Activated CD8-positive, alpha-beta memory T cell treated with anti-CD3 and anti-CD28 coated beads for 36 hours (primary cell): Measurements from ENCODE around the gene OR10G2. TPM values are rescaled to one million over a fixed set of nuclear protein-coding genes. Genes with fewer than 3 reads are reported as not detected.
"Not testable (repeated sequence)": the region's sequence is repeated elsewhere in the genome, so short reads cannot be mapped to it uniquely, and the experiment has no call there.

Experiments used
- CTCF ChIA-PET: fragments of 350-600 bp; sonication (Branson Sonifier 250); formaldehyde crosslinking; loops from one replicate; lab custom pipeline; 2021; ENCODE audit warnings: antibody characterized with exemption; lab: Charles Lee
- POLR2A ChIA-PET: fragments of 350-600 bp; sonication (Branson Sonifier 250); formaldehyde crosslinking; loops from one replicate; lab custom pipeline; 2021; ENCODE audit warnings: antibody characterized with exemption; lab: Charles Lee
- total RNA-seq, 2 experiments: library from RNA; stranded (reverse); gene quantifications; one replicate each; pipeline ENCODE4 v1.2.3, GENCODE V29; 2021

The OR10G2 gene
- total RNA-seq, 2 experiments from 2014 or later: not detected

DNA sequence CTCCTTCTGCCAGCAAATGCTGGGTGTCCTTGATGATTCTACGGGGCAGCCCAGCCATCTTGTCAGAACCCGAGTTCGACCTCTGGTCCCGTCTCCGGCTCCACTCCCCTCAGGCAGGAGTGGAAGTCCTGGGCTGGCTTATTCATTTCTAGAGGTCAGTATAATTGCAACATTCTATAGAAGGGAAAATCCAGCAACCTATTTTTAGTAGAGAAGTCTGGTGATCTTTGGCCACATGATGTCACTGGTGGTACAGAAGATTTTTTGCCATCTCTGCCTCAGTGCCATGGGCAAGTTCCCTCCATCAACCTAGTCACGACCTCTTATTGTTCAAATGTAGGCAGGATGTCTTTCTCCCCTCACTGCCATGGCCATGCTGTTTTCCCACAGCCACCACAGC lies 22.4 kb downstream of the OR10G2 start:
- ChIA-PET POLR2A (no interaction called here), CTCF (no interaction called here)

GRCh38 chr14:21602181-21602580 lies 32.6 kb downstream of the OR10G2 start:
- CTCF ChIA-PET, POLR2A ChIA-PET: not testable (repeated sequence)

GRCh38 chr14:21589317-21589716 lies 45.4 kb downstream of the OR10G2 start:
- ChIA-PET POLR2A (no interaction called here), CTCF (no interaction called here)

Other genes starting within 250 kb of the OR10G2 start
- gene CHD8, start 178.8 kb downstream of the OR10G2 start, total RNA-seq: 10 to 100 TPM; 85.5 to 90.9 TPM
- 10 to 100 TPM; 17.2 to 23.1 TPM for gene RAB2B, start 158.0 kb downstream of the OR10G2 start, total RNA-seq
- gene TOX4, start 157.7 kb downstream of the OR10G2 start, total RNA-seq: 10 to 100 TPM; 73.6 to 76.2 TPM
- 10 to 100 TPM; 64.2 to 64.9 TPM for gene METTL3, start 123.6 kb downstream of the OR10G2 start, total RNA-seq
- gene SALL2, start 108.6 kb downstream of the OR10G2 start, total RNA-seq: 1 to 10 TPM; 2.9 to 3.1 TPM
- not detected for gene OR10G3, start 54.9 kb downstream of the OR10G2 start, total RNA-seq
- gene OR4E2, start 18.9 kb upstream of the OR10G2 start, total RNA-seq: not detected
- not detected for gene OR4E1, start 38.9 kb upstream of the OR10G2 start, total RNA-seq